SH-SY5Y (cell line): ENCODE measurements around the gene ECI2.

ENCODE experiments used
- GATA2 ChIP-seq: IDR thresholded peaks from 2 replicates; pipeline ENCODE4 v1.6.1; 2011; ENCODE audit warnings: mild to moderate bottlenecking, low read depth, low read length
- GATA3 ChIP-seq: IDR thresholded peaks from 2 replicates; pipeline ENCODE4 v1.6.1; 2011; ENCODE audit warnings: low read depth, mild to moderate bottlenecking, low read length, moderate library complexity

Gene ECI2

GRCh38 chr6:4134841-4135664 is at the start of gene ECI2:
TSS of gene ECI2 (minus strand) at chr6:4135575. CDS start at chr6:4135560, 15 bp downstream.
- TF ChIP-seq GATA3 (no peak), GATA2 (no peak)

DNA sequence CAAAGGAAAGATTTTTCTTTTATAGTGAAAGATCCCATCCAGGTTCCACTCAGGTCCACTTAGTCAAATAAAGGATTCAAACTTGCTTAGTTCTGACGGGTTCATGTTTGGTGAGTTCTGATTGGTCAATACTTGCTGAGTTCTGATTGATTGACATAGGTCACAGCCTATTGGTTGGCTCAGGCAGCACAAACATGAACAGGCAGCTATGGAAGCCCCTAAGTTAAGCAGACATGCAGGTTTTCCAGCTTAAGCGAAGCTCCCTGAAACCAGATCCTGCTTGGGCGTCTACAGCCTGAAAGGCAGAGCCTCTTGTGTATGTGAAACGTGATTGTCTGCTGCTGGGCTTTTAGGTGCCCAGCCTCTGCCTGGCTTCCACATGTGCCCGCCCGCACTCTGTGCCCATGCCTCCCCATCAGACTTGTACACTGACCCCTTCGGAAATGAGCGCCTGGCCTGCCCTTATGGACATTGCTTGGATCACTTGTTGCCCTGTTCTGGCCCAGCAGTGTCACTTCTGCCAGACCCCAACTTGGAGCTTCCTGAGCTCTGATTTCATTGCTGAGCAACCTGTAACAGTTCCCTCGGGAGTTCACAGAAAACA is 45.4 kb upstream of the ECI2 start:
- TF ChIP-seq GATA3: no peak
- TF ChIP-seq GATA2: no peak

DNA sequence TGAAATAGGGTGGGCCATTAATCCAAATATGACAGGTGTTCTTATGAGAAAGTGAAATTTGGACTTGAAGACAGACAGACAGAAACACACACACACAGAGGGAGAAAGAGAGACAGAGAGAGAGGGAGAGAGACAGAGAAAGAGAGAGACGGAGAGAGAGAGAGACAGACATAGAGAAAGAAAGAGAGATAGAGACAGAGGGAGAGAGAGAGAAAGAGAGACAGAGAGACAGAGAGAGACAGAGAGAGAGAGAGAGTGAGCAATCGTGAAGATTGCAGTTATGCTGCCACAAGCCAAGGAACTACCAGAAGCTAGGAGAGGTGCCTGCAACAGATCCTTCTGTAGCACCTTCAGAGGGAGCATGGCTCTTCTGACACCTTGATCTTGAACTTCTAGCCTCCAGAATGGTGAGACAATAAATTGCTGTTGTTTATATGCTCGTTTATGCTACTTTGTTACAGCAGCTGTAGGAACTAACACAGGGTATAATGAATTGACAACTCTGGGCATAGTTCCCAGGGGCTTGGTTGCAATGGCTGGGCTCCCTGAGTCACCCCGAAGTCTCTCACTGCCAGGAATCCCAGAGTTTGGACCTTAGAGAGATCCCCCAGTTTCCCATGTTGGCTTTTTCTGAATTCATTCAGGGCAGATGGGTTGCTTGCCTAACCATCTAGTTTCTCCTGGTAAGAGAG is 44.7 kb upstream of the ECI2 start:
- TF ChIP-seq GATA2: no peak
- TF ChIP-seq GATA3: no peak

DNA sequence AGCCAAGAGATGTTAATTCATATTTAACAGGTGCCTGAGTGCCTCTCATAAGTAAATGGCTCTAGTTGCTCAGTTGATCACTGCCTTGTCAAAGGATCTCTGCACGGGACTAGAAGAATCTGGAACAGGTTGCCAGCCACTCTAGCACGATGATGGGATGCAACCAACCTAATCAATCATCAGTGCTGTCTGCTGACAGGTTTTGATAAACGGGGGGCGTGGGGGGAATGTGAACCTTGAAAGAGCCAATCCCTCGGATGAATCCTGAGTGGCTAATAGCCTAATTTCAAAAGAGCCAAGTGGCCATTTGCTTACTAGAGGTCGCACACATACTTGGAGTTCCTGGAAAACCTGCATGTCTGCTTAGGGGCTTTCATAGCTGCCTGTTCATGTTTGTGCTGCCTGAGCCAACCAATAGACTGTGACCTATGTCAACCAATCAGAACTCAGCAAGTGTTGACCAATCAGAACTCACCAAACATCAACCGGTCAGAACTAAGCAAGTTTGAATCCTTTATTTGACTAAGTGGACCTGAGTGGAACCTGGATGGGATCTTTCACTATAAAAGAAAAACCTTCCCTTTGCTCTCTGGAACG is 43.5 kb upstream of the ECI2 start:
- no peak for TF ChIP-seq GATA3
- TF ChIP-seq GATA2: no peak

DNA sequence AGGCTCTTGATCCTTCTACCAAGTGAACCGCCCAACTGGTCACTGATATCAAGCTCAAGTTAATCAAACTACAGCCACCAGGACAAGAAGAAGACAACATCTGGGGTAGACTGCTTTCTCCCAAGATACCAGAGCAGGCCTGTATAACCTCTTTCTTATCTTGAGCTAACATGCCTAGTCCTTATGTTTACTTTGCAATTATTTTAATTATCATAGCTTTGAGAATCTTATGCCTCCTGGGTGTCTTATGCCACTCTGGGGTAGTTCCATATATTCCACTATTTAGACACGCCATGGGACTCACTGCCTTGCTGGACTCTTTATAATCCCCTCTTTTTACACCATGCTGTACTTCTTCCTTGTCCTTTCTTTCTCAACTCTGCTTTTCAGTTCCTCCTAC is 41.5 kb upstream of the ECI2 start:
- no peak for TF ChIP-seq GATA3
- no peak for TF ChIP-seq GATA2

DNA sequence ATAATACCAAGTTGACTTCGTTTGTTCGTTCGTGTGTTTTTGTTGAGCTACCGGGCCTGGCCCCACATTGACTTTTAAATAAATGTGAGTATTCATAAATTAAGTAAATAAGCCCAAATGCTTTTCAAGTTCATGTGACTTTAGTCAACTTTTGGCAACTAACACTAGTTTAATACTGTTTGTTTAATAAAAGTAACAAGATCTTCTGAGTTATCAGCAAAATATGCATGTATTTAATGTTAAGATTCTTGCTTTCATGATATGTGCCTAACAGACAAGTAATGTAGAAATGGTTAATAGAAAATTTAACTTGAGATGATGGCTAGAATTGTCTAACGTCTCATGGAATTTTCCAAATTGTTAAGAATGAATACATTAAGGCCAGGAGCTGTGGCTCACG is 38.7 kb upstream of the ECI2 start:
- TF ChIP-seq GATA3: no peak
- TF ChIP-seq GATA2: no peak

DNA sequence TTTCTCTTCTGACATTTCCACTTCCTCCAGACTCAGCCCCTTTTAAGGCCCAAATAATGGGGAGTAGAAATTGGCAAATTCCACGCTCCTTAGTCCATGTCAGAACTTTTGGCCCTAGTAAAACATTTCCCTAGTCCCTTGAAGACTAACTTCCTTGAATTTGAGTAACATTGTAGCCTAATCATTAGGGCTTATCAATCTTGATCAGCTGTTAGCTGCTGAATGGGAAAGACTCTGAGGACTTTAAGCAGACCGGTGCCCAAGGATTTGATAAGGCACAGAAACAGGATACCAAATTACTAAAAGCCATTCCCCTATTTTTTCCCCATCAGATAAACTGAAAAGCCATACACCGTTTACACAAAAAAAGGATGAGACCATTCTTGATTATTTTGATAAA is 37.0 kb upstream of the ECI2 start:
- TF ChIP-seq GATA3 (no peak), GATA2 (no peak)

DNA sequence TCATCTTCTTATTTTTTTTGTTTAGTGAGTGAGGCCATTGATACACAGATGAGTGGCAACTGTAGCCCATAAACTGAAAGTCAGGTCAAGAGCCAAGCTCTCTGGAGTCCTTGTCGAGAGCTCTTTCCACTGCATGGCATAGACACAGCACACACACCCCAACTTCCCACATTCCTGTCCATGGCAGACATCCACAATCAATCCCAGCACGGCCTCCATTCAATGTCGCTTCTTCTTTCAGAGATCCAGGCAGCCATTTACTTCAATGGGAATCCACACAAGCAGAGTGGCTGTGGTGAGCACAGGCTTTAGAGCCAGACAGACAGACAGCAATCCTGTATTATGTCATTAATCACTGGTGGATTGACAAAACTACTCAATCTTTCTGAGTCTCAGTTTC is 34.9 kb upstream of the ECI2 start:
- TF ChIP-seq GATA2 (no peak), GATA3 (no peak)

- TF ChIP-seq GATA3: no peak
- TF ChIP-seq GATA2: no peak
Measured at GRCh38 chr6:4169028-4169789, 33.8 kb upstream of the ECI2 start.

GRCh38 chr6:4167833-4168232 is 32.5 kb upstream of the ECI2 start:
- TF ChIP-seq GATA3 (no peak), GATA2 (no peak)

GRCh38 chr6:4167123-4167522 is 31.7 kb upstream of the ECI2 start:
- no peak for TF ChIP-seq GATA3
- TF ChIP-seq GATA2: no peak

DNA sequence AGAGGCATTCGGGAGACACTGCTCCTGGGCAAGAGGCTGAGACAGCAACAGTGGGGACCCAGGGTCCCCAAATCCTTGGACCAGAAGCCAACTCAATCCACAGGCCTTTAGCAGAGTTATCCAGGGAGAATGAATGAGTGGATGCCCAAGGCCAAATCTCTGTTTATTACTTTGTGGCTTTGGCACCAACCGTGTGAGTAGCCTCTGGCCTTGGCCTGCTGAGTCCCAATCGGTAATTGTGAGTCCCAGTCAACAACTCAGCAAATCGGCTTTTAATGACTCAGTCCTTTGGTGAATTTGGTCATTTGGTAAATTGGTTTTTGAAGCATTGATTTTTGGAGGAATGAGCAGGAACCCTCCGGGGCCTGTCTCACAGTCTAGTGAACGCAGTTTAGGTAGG is 29.1 kb upstream of the ECI2 start:
- no peak for TF ChIP-seq GATA2
- no peak for TF ChIP-seq GATA3

DNA sequence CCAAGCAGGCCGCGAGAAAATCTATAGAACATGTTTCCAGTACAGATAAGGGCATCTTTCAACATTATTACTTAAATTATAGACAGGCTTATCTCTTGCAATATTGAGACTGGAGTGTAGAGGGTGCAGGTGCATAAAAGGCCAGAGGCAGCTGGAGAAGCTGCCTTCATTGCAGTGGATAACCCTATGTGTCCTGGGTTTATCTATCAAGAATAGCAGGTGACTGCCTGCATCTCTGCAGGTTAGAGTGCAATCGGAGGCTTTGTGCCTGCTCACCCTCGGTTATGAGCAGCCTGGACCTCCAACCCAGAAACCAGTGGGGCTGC is 28.7 kb upstream of the ECI2 start:
- no peak for TF ChIP-seq GATA2

DNA sequence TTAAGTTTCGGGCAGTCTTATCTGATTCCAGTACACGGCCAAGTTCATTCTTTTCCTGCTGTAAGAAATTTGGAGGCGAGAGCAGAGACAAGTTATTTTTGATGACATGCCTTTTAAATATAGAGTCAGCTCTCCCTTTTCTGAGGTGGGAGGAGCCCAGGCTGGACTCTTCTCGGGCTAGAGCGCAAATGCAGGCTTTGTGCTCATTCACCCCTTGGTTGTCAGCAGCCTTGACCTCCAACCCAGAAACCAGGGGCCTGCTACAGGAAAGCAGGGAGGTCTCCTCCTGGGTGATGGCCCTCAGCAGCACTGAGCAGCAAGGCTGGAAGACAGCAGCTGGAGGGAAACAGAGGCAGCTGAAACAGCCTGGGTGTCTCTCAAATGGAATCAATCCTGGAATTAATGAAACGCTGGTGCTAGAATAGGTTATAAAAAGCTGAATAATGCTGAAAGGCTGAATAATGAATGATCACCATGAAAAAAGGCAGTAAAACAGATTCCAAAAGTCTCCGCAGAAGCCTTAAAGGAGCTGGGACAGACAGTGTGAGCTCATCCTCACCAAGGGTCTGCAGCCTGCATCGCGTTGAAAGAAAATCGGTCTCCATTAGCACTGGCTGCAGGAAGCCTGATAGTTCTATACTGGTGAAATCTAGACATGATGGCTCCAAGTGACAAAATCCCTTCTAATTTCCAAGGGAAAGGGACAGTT is 28.2 kb upstream of the ECI2 start:
- TF ChIP-seq GATA2 (no peak), GATA3 (no peak)
